ENCODE results near the gene TPCN2.

TPCN2 gene

DNA sequence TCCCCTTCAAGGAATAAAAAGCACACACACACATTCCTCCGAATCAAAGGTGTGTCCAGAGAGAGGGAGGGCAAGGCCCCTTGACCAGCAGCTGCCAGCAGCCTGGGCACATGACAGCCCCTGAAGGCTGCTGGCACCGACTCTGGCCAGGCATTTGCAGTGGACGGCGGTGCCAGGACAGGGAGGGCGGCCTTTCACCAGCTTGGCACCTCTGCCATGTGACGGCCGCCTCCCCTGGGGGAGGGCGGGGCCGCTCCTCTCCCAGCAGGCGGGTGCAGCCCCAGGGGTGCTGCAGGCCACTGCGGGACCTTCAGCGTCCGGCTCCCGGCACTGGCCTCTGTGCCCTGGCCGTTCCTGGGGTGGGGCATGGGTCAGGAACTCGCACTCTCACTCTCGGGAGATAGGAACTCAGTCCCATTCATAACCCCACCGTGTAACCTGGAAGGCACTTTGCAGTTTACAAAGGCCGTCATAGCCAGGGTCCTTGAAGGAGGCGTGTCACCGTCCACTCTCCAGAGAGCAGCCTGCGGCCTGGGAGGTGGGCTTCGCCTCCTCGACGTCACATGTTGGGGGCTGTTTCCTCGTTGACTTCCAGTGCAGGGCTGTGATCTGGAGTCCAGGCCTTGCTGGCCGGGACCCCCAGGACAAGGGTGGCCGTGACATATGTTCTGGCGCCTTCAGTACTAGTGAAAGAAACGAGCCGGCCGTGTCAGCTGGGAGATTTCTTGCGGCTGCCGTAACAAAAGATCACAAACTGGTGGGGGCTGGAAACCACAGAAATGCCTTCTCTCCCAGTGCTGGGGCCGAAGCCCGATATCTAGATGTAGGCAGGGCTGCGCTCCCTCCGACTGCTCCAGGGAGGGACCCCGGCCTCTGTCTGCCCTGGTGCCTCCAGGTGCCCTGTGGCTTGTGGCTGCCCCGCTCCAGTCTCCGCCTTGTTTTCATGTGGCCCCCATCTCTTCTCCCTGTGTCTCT lies 67.1 kb downstream of the TPCN2 start:
- DNase-seq, result no peak

DNA sequence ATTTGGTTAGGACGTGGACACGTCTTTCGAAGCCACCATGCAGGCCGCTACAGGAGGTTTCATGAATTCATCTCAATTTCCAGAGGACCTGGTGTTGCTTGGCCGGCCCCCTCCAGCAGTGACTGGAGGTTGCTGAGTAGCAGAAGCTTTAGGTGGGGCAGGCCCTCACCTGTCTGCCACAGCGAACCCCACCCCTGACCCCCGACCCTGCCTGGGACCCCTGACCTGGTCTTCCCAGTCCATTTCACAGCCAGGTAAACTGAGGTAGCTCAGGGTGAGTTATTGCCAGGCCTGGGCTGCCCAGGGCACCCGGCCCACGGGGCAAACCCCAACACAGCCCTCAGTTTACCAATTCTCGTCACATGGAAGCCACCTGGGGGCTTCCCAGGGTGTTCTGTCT lies 67.9 kb downstream of the TPCN2 start:
- no peak for DNase-seq

DNA sequence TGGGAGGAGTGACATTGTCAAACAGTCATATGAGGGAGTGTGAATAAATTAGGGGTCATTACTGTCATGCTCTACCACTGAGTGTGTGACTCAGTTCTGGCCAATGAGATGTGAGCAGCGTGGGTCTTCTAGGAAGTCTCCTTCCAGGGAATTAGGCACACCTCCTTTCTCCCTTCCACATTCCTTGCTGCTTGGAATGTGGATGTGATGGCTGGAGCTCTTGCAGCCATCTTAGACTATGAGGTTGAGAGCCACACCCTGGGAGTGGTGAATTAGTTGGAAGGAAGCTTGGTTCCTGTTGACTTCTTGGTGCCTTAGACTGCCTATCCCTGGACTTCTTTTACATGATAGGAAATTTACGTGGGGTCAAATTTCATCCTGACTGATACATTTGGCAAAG lies 70.5 kb downstream of the TPCN2 start:
- DNase-seq, result no peak

DNA sequence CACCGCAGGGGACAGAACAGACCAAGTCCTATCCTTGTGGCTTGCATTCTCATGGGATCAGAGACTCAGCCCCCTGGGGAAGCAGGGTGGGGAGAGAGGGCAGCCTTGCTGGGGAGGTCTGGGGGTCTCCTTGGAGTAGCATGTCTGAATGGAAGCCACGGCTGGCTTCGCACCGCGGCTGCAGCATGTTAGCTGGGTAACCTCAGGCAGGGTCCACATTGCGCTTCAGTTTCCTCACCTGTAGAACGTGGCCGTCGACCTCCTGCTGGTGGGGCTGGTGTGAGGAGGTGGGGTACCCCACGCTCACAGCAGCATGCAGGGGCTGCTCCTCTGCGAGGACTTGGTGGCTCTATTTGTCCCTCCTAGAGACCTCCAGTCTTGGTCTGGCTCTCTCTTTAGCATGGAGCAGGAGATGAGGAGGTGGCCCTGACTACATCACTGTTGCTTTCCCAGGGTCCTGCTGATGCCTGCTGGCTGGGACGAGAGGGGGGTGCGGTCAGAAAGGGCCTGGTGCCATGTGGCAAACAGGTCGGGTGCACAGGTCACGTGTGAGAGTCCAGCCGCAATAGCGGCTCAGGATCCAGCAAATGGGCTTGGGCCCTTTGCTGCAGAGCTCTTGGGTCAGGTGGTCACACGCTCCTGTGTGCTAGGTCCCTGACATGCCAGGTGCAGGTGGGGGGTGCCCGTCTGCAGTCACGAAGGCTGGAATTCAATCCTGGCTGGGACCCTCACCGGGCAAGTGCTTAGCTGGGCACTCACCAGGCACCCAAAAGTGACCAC lies 71.6 kb downstream of the TPCN2 start:
- no peak for DNase-seq

DNA sequence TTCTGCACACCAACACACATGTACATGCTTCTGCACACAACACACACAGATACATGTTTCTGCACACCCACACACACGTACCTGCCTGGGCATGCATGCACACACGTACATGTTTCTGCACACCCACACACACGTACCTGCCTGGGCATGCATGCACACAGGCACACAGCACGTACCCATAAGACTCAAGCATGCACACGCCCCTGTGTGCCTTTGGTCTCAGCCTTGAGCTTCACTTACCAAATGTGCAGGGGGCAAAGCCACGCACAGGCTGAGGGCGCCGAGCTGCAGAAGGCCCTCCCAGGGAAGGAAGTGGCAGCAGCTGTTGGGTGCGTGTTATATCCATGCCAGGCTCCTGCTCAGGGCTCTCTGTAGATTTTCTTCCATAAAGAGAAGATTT lies 72.3 kb downstream of the TPCN2 start:
- DNase-seq, result no peak

DNA sequence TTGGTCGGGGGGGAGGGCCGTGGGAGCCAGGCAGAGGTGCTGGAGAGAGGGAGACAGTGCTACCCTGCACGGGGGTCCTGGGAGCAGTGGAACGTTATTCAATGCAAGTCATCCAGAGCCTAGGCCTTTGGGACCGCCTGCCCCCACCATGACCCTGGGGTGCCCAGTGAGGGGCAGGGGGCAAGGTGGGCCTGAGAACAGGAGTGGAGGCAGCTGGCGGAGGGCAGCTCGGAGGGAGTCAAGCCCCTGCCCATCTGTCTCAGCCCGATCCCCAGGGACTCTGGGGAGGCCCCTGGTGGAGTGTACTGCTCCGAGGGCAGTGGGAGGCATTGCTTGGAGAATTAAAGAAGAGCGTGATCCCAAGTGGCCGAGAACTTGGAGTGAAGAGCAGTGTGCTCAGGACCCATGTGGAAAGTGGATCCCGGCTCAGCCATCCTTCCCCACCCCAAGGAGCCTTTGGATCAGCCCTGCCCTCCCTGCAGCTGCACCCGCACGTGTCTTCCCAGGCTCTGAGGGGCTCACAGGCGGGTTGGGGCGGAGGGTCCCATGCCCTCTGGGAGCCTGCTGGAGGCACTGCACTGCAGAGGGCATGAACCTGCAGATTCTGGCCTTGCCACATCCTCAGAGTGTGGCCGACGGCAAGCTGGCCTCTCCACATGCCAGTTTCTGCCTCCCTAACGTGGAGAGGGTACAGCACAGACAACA lies 73.0 kb downstream of the TPCN2 start:
- no peak for DNase-seq

DNA sequence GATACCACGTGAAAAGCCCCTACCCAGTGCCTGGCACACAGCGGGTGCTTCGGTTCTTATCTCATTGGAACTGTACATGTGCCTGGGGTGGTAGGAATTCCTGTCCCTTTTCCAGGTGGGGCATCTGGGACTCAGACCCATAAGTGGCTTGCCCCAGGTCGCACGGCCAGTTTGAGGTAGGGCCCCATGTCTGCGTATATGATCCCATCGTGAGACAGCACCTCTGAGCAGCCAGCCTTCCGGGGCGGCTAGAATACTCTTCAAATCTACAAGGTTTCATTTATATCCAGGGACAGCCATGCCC lies 73.5 kb downstream of the TPCN2 start:
- no peak for DNase-seq

DNA sequence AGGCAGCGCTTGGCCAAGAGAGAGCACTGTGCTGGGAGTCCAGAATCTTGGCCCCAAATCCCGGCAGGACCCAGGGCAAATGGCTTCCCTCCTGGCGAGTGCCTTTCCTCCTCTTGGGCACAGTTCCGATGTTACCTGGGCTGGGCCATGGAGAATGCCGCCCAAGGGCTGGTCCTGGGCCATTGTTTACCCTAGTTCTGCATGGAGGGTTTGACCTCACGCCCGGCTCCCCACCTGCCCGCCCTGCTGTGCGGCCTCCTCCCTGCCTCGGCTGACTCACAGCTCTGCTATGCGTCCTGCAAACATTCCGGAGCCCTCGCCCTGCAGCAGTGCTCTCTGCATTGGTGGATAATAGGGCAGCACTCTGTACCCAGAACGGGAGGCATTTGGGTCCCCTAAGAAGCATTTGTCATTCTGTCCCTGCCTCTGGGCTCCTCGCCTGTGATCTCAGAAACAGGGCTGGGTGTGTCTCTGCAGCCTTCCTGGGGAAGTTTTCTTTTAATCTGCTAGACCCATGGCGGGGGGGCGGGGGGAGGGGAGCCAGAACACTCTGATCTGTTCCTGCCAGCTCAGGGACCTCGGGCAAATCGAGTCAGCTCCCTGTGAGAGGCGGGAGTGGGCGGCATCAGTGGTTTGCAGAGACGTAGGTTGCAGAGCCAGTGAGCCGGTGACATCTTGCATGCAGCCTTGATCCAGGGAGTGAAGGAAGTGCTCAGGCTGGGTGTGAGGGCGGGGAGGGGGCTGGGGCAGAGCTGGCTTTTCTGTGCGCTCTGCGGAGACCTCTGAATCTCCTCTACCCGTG lies 74.1 kb downstream of the TPCN2 start:
- no peak for DNase-seq

DNA sequence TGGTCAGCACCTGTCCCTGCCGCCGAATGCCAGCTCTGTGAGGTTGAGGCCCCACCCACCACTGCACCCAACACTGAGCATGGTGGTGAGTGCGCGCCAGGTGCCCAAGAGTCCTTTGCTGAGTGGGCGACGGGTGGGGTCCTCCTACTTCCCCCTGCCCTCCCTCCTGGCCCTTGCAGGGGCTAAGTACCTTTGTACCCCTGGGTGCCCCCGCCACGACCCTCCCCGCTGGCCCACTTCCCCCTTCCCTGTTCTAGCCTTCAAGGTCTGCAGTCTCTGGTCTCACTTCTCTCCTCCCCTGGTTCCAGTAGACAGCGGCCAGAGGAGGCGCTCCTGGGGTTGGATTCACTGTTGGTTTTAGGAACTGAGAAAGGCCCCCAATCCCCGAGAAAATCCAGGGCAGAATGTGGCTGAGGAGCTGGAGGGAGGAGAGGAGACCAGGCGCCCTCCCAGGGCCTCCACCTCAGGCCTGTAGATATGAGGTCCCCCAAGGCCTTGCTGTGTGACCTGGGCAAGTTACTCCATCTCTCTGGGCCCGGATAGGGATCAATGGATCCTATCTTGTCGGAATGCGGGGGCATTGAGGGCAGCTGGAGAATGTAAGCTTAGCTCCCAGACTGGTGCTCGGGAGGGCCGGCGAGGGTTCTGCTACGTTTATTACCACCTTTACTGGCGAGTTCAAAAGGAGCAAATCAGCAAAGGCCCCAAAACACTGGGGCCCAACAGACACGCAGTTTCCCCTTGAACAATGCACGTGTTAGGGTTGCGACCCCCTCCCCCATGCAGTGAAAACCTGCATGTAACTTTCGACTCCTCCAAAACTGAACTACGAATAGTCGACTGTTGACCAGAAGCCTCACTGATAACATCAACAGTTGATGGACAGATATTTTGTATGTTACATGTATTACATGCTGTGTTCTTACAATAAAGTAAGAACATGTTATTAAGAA lies 75.1 kb downstream of the TPCN2 start:
- DNase-seq, result no peak

DNA sequence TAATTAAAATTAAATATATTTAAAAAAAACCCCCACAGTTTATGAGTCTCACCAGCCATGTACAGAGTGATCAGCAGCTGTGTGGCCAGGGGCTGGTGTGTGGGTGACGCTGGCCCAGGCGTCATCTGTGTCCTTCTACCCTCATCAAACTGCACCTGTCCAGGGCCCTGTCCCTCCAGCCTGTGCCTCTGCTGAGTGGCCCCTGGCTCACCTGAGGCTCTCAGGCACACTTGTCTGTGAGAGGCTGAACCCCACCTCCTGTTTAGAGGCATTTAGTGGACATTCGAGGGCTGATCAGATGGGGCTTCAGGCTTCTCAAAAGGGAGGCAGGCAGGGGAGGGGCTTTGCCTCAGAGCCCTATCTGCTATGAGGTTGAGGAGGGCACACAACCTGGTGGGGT lies 77.1 kb downstream of the TPCN2 start:
- DNase-seq, result no peak

DNA sequence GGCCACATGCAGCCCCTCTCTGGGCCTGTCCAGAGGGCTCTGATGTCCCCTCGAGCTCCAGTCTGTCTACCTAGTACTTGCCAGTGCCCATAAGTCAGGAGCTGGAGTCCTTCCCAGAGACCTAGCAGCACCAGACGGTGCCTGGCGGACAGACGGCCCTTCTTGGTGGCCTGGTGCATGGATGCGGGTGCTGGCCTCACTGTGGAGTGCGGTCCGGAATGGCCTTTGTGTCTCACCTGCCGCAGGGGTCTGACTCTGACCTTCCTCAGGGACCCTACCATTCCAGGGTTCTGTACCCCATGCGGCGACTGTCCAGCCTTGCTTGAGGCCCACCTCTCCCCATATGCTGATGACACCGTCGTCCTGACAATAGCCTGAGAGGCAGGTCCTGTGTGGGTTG lies 77.6 kb downstream of the TPCN2 start:
- no peak for DNase-seq

DNA sequence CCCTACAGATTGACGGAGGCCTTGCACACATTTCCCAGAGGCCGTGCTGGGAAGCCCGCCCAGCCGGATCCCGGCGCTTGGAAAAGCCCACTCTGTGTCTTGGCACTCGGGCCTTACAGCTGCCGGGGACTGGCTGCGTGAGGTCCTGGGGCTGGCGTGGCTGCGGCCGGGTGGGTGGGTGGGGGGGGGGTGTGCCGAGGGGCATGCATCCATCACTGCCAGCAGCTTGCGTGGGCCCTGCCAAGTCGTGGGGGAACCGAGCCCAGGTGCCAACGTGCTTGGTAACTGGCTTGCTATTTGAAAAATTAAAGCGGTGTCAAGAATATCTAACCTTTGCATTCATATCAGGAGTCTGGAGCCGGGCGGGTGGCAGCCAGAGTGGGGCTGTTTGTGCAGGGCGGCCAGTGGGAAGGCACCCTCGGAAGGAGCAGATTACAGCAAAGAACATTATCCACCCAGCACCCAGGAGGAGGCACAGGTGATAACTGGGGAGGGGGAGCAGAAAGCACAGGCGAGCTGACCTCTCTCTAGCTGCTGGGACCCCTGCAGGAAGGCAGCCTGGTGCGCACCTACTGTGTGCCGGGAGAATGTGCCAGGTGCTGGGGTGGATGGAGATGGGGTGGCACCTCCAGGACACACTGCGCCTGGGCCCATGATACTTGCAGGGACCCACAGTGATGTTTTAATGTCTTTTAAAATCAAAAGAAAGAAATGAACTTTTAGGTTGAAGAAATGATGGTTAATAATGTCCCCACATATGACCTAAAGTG lies 78.5 kb downstream of the TPCN2 start:
- DNase-seq, result no peak

DNA sequence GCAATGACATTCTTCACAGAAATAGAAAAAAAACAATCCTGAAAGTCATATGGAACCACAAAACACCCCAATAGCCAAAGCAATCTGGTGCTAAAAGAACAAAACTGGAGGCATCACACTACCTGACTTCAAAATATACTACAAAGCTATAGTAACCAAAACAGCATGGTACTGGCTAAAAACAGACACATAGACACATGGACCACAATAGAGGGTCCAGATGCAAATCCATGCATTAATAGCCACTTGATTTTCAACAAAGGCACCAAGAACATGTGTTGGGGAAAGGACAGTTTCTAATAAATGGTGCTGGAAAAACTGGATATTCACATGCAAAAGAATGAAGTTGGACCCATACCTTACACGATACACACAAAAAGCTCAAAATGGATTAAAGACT lies 79.2 kb downstream of the TPCN2 start:
- DNase-seq, result no peak

DNA sequence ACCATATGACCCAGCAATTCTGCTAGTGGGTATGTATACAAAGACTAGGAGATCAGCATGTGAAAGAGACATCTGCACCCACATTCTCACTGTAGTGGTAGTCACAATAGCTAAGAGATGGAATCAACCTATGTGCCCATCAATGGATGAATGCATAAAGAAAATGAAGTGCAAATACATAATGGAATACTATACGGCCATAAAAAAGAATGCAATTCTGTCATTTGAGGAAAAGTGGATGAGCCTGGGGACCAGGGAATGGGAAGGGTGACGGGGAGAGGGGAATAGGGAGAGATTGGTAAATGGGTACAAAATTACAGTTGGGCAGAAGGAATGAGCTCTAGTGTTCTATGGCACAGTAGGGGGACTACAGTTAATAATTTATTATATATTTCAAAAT lies 80.3 kb downstream of the TPCN2 start:
- DNase-seq, result no peak

DNA sequence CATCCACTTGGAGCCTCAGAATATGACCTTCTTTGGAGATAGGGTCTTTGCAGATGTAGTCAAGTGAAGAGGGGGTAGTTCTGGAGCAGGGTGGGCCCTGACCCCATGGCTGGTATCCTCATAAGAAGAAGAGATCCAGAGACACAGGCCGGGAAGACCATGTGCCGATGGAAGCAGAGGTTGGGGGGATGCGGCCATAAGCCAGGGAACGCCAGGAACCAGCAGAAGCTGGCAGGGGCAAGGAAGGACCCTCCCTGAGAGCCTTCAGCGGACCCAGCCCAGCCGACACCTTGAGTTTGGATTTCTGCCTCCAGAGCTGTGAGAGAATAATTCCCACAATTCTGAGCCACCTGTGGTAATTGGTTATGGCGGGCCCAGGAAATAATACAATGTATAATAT lies 80.9 kb downstream of the TPCN2 start:
- DNase-seq, result no peak

DNA sequence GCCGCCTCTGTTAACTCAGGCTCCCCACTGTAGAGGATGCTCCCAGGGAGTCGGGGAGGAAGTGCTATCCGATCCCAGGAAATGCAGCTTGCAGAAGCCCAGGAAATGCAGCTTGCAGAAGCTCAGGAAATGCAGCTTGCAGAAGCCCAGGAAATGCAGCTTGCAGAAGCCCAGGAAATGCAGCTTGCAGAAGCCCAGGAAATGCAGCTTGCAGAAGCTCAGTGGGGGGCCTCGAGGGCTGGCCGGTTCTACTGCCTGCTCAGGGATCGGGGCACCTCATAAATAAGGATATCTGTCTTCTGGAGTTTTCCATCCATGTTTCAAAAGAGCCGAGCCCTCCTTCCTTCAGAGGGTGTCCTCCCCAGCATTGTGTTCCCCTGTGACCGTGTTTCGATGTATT lies 81.9 kb downstream of the TPCN2 start:
- DNase-seq, result no peak

DNA sequence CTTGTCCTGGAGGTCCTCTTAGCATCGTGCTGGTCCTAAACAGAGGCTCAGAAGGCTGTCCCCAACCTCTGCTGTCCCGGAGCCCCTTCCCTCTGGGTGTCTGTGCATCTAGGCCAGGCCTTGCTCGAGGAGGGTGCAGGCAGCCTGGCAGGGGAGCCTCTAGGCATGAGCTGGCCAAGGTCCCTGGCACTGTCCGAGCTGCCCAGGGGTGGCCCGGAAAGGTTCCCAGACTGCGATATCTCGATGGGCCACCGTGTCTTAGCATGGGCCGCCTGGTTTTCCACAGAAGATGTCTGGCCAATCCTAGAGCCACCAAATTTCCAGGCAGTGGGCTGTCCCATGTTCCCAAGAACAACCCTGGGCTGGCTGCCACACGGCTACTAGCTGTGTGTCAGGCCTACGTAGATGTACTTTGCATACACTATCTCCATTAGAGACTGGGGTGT lies 82.4 kb downstream of the TPCN2 start:
- DNase-seq, result no peak

DNA sequence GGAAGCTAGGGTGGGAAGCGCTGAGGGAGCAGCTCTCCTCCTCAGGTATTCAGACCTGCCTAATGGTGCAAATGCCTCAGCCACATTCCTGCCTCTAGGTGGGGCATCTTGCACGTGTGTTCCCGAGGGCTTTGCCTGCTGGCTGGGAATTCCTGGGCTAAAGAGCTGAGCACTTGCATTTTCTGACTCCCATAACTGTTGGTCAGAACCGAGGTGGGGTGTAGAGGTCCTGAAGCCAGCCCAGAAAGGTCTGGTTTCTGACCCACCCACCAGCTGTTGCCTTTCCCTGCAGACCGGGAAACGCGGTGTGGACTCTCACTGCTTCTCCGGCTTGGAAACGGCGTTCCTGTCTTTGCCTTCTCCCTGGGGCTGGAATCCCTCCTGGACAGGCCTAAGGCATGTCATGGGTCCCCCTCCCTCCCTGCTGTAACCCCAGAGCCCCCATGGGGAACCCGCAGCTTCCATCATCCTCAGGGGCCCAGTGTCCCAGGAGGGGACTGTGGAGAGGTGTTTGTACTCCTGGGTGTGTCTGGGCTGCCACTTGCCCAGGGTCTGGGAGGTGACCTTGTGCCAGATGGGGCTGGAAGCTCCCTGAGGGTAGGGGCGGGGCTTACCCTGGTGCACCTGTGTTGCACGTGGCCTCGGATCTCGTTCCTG lies 83.0 kb downstream of the TPCN2 start:
- DNase-seq, result no peak

DNA sequence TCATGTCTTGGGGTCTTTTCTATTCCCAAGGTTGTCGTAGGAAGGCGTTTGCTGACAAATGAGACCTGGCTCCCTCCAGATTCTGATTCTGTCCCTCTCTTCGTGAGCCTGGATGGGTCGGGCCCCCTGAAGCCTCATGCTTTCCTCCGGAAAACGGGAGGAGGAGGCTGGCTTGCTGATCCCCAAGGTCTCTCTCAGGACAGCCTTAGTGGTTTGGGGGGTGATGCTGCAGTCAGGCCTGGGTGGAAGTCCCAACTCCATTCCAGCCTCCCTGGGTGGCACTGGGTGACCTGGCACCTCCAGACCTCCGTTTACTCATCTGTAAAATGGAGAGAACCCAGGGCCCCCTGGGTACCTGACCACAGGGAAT lies 83.6 kb downstream of the TPCN2 start:
- DNase-seq, result no peak

DNA sequence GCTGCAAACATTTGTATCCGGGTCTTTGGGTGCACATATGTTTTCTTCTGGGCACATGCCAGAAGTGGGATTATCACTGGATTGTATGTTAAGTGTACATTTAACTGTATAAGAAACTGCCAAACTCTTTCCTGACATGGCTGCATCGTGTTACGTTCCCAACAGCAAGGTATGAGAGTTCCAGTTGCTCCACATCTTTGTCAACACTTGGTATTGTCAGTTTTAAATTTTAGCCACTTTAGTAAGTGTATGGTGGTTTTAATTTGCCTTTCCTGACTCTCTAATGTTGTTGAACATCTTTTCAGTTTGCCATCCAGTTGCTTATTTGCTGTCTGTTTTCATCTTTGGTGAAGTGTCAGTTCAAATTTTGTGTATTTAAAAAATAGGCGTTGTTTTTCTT lies 84.5 kb downstream of the TPCN2 start:
- DNase-seq, result no peak

Measured in SIG-M5 (cell line).